ENCODE measurements around the gene PPP3CA.

PPP3CA gene

DNA sequence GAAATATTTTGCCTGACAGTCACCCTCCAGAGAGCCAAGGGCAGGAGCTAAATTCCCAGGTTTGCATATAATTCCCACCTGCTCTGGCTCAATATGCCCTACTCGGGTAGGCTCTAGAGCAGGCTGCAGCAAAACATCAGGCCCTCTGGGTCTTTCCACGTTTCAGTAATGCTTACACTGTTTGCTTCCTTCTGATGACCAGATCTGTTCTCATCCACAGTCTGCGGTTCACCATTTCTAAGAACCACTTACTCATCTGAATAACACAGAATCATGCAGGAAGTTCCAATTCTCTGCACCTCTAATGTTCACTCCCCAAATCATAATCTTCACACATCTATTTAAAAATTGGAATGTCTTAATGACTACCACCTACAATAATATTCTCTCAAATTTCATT lies 141.4 kb downstream of the PPP3CA start:
- TF ChIP-seq CTCF (IDR thresholded peaks at IDR 0.05) = no peak
- no peak overlapping the region for H3K4me3 ChIP-seq (ENCODE audit: low read depth, low read length)
- H3K27ac ChIP-seq = no peak overlapping the region

DNA sequence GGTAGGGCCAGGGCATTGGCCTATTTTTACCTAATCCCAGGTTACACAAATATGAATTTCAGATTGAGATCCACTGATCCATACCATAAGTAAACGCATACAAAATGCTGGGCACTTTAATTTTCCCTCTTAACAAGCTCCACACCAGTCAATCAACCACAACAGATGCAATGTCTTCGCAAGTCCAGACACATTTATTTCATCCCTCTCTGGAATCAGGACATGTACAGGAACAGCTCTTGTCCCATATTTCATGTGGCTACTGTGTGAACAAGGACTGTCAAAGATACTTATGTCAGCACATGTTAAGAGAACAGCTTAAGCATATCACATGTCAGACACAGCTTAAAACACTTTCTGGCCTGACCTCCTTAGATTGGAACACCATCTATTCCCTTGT lies 145.9 kb downstream of the PPP3CA start:
- Histone ChIP-seq H3K9ac (no peak overlapping the region), H3K36me3 (ENCODE audit: control insufficient read depth, insufficient read depth, low read length) (no peaks in the 10 kb centered on the region), H3K27me3 (ENCODE audit: control insufficient read depth, insufficient read depth, low read length) (no peaks in the 10 kb centered on the region), H3K9me3 (ENCODE audit: control insufficient read depth, low read length) (no peaks in the 10 kb centered on the region), H2AFZ (no peak overlapping the region), H3K27ac (no peak overlapping the region), H3K4me1 (peaks cover 7% of the 10 kb centered on the region), H3K79me2 (no peaks in the 10 kb centered on the region), H3K4me3 (ENCODE audit: low read depth, low read length) (no peak overlapping the region), H3K4me2 (ENCODE audit: low read length) (no peak overlapping the region)
- no peak for TF ChIP-seq CTCF (IDR thresholded peaks at IDR 0.05)

More for the DNA sequence above, 141.4 kb downstream of the PPP3CA start:
- H3K27me3 ChIP-seq (ENCODE audit: control insufficient read depth, insufficient read depth, low read length) = no peaks in the 10 kb centered on the region
- no peaks in the 10 kb centered on the region for H3K9me3 ChIP-seq (ENCODE audit: control insufficient read depth, low read length)
- no peak overlapping the region for H2AFZ ChIP-seq
- H3K4me2 ChIP-seq (ENCODE audit: low read length) = no peak overlapping the region
- H3K36me3 ChIP-seq (ENCODE audit: control insufficient read depth, insufficient read depth, low read length) = no peaks in the 10 kb centered on the region
- peaks cover 4% of the 10 kb centered on the region for H3K79me2 ChIP-seq
- no peak overlapping the region for H3K9ac ChIP-seq
- no peaks in the 10 kb centered on the region for H3K4me1 ChIP-seq

- Histone ChIP-seq H3K27ac (no peak overlapping the region), H3K9ac (no peak overlapping the region), H3K36me3 (ENCODE audit: control insufficient read depth, insufficient read depth, low read length) (no peaks in the 10 kb centered on the region), H2AFZ (no peak overlapping the region), H3K9me3 (ENCODE audit: control insufficient read depth, low read length) (no peaks in the 10 kb centered on the region), H3K4me2 (ENCODE audit: low read length) (no peak overlapping the region), H3K4me1 (peaks cover 7% of the 10 kb centered on the region), H3K79me2 (no peaks in the 10 kb centered on the region), H3K27me3 (ENCODE audit: control insufficient read depth, insufficient read depth, low read length) (no peaks in the 10 kb centered on the region), H3K4me3 (ENCODE audit: low read depth, low read length) (no peak overlapping the region)
- no peak for TF ChIP-seq CTCF (IDR thresholded peaks at IDR 0.05)
Measured at GRCh38 chr4:101200561-101200960, 146.8 kb downstream of the PPP3CA start.

DNA sequence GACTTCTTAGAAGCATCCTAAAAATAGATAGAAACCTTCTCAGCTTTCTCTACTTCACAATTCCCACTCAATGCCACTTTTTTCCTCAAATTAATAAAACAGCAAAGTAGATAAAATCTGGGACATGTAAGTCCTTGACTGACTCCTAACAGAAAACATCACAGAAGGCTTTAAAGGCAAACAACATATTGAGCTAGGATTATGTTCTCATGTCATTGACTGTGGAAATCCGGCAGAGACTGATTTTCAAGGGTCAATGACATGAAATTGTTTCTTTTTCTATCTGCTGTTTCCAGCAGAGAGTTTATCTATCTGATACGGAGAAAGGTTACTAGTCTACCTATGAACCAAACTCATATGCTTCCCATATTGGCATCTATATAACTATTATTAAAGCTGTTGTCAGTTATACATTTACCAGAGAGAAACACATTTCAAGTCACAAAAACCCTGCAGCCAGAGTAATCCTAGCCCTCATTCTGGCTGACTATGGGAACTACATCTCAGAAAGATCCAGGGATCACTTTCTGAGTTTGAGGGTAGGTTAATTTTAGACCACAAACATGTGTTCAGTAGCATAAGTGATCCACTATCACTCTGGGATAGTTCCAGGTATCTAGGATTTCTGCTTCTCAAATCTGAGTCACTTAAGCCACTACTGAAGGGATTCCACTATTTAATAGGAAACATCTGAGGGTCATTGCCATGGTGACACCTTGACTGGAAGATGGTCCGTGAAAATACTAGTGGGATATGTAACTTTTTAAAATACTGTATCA lies 147.6 kb downstream of the PPP3CA start:
- no peaks in the 10 kb centered on the region for H3K9me3 ChIP-seq (ENCODE audit: control insufficient read depth, low read length)
- no peak overlapping the region for H3K9ac ChIP-seq
- no peaks in the 10 kb centered on the region for H3K36me3 ChIP-seq (ENCODE audit: control insufficient read depth, insufficient read depth, low read length)
- no peaks in the 10 kb centered on the region for H3K27me3 ChIP-seq (ENCODE audit: control insufficient read depth, insufficient read depth, low read length)
- TF ChIP-seq CTCF (IDR thresholded peaks at IDR 0.05) = no peak
- no peak overlapping the region for H2AFZ ChIP-seq
- no peak overlapping the region for H3K4me3 ChIP-seq (ENCODE audit: low read depth, low read length)
- H3K4me1 ChIP-seq = peaks cover 7% of the 10 kb centered on the region
- H3K27ac ChIP-seq = no peak overlapping the region
- no peak overlapping the region for H3K4me2 ChIP-seq (ENCODE audit: low read length)
- no peaks in the 10 kb centered on the region for H3K79me2 ChIP-seq
